ENCODE measurements around the gene TM7SF2.
A peak's percentile ranks its signal among the peaks of the same experiment; 100 is the strongest.
"Not testable (repeated sequence)": the region's sequence is repeated elsewhere in the genome, so short reads cannot be mapped to it uniquely, and the experiment has no call there.

TM7SF2 gene

GRCh38 chr11:65130631-65131416 lies 19.2 kb downstream of the TM7SF2 start:
- DNase-seq (ENCODE audit: low read depth) = no peak

DNA sequence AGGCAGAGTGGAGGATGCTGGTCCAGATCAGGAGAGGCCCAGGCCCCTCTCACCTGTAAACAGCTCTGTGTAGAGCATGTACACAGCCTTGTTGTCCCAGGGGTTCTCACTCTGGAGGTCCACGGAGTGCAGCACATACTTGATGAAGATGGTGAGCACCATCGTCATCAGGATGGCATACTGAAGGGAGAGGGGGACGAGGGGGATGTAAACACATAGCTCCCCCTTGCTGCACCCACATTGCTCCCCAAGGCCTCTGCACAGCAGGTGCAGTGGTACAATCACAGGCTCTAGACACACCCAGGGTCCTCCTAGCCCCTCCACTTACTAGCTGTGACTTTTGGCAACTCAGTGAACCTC lies 19.7 kb downstream of the TM7SF2 start:
- DNase-seq (ENCODE audit: low read depth) = no peak

DNA sequence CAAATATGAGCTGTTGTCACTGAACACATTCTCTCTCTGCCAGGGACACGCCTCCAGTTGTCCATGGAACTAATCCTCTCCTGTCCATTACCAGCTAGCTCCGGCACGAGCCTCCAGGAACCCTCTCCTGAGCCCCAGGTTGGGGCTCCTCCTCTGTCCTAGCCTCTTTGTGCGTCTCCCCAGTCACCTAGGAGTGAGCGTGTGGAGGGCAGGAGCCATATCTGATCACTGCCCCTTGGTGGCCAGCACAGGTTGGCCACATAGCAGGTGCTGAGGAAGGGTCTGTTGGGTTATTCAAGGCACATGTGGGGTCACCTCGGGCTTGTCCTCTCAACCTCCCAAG lies 20.2 kb downstream of the TM7SF2 start:
- no peak for DNase-seq (ENCODE audit: low read depth)

DNA sequence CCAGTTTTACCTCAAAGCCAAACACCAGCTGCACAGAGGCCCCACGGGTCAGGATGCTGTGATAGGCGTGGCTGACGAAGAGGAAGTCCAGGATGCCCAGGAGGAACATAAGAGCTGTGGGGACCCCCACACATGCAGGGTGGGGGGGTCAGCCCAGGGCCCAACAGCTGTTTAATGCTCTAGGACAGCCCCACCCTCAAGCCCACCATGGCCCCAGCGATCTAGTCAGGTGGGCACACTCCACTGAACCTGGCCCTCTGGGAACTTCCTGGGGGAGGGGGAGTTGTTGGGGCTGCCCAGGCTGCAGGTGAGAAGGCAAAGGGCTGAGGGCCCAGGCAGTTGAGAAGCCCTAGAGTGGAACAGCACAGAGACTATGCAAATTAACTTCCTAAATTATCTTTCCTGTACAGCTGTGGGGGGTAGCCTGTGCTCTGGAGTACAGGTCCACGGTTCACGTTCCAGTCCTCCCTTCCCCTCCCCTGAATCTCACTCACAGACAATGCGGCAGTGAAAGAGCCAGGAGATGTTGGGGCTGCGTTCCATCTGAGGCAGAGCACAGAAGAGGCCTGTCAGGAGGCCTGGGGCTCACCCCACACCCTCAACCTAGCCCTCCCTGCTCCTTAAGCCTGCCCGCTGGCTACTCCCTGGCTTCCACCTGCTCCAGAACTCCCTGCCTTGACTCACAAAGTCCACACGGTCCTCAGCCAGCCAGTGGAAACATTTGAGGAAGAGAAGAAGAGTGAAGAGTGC lies 20.7 kb downstream of the TM7SF2 start:
- no peak for DNase-seq (ENCODE audit: low read depth)

GRCh38 chr11:65132988-65133700 lies 21.5 kb downstream of the TM7SF2 start:
- peak; percentile 39 for DNase-seq (ENCODE audit: low read depth)

GRCh38 chr11:65133724-65134123 lies 22.1 kb downstream of the TM7SF2 start:
- DNase-seq (ENCODE audit: low read depth) = no peak

DNA sequence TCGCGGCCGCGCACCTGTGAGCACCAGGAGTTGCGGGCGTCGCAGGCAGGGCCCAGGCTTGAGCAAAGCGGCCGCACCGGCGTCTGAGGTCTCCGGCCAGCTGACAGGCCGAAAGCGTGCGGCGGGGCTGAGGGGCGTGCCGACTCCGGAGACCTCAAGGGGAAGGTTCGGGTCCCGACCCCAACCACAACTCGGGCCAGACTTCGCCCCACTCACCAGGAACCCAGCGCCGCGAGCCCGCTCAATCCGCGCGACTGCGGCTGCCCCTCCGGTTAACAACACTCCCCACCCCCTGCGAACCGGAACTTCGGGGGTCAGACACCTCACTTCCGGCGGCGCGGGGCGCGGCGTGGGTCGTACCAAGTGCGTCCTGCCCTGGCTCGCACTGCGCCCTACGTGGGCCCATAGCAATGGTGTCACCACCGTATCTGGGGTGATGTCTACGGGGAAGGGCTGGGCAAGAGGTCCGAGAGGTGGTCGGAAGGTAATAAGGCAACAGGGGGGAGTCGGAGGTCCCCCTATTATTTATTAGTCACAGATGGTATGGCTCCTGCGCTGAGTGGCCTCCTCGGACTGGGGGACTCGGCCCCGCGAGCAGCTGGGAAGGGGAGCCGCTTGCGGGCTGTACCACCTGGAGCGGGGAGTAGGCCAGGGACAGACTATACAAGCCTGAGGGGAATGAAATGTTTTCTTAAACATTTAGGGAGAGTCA lies 22.7 kb downstream of the TM7SF2 start, which contains the start of gene SYVN1:
Gene SYVN1, minus strand, starts transcription at position 280 of the 712 bp plus-strand sequence. CDS start 918 bp downstream, outside the sequence.
- peak; percentile 88 for DNase-seq (ENCODE audit: low read depth)

GRCh38 chr11:65134952-65135632 lies 23.4 kb downstream of the TM7SF2 start:
- peak; percentile 77 for DNase-seq (ENCODE audit: low read depth)

DNA sequence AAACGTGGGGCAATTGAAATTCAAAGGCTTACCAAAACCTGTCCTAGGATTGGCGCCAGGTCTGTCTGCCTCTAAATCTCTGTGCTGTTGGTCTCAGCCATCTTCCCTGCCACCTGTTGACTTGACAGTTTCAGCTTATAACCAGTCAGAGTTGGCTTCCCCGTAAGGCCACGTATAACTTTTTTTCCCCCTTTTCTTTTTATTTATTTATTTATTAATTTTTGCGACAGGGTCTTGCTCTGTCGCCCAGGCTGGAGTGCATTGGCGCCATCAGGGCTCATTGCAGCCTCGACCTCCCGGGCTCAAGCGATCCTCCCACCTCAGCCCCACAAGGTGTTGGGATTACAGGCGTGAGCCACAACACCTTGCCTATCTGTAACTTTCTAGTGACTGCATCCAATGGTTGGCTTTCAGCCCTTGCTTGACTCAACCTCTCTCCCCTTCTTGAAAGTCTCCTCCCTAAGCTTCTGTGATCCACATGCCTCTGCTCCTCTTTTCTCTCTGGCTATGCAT lies 24.0 kb downstream of the TM7SF2 start:
- DNase-seq (ENCODE audit: low read depth) = no peak

DNA sequence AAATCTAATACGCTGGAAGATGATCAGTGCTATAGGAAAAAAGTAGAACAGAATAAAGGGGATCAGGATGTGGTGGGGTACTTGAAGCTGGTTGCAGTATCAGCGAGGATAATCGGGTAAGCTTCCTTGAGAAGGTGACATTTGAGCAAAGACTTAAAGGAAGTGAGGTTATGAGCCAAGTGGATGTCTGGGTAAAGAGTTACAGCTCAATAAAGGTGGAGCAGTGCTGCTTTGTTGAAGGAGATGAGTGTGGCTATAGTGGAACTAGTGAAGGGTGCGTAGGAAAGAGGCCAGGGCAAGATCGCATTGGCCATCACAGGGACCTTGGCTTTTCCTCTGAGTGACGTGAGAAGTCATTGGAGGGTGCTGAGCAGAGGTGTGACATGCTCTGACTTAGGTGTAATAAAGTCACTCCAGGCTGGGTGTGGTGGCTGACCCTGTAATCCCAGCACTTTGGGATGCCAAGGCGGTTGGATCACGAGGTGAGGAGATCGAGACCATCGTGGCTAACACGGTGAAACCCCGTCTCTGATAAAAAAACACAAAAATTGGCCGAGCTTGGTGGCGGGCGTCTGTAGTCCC lies 24.9 kb downstream of the TM7SF2 start:
- DNase-seq (ENCODE audit: low read depth) = no peak

- DNase-seq (ENCODE audit: low read depth) = no peak
Measured at GRCh38 chr11:65141896-65142494, 30.3 kb downstream of the TM7SF2 start.

DNA sequence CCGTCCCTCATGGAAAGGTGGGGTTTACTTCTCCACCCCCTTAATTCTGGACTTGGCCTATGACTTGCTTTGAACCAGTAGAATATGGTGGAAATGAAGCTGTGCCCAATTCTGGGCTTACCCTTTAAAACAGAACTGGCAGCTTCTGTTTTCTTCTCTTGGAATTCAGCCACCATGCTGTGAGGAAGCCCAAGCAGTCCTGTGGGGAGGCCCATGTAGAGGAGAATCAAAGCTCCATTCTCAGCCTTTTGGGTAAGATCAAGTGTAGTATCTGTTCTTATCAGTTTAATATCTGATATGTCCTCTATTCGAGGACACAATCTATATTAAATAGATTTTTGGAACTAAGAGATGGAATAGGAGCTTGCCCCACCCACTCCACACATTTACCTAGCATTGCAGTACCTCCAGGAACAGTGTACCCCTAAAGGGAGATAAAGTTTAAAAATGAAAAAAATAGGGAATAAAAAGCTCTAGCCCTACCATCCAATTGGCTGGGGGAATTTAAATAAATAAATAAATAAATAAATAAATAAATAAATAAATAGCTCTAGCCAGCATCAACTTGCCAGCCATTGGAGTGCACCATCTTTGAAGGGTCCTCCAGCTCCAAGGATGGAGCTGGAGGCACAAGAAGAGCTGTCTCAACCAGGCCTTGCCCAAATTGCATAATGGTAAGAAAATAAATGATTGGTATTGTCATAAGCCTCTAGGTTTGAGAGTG lies 35.8 kb downstream of the TM7SF2 start:
- DNase-seq (ENCODE audit: low read depth) = no peak

DNA sequence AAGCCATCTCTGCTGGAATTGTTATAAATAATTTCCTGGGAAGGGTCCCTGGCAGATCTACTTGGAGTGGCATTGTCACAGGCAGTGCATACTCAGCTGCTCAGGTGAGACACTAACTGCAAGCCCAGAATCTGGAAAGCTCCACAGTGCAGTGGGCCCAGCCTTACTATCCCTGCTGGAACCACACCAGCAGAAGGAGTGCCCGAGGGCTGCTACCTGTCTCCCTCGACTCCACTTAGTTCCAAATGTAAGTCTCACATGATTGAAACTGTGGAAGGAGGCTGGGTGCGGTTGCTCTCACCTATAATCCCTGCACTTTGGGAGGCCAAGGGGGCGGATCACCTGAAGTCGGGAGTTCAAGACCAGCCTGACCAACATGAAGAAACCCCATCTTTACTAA lies 37.0 kb downstream of the TM7SF2 start:
- DNase-seq (ENCODE audit: low read depth) = no peak

- not testable (repeated sequence) for DNase-seq (ENCODE audit: low read depth)
Measured at GRCh38 chr11:65150131-65150508, 38.4 kb downstream of the TM7SF2 start.

DNA sequence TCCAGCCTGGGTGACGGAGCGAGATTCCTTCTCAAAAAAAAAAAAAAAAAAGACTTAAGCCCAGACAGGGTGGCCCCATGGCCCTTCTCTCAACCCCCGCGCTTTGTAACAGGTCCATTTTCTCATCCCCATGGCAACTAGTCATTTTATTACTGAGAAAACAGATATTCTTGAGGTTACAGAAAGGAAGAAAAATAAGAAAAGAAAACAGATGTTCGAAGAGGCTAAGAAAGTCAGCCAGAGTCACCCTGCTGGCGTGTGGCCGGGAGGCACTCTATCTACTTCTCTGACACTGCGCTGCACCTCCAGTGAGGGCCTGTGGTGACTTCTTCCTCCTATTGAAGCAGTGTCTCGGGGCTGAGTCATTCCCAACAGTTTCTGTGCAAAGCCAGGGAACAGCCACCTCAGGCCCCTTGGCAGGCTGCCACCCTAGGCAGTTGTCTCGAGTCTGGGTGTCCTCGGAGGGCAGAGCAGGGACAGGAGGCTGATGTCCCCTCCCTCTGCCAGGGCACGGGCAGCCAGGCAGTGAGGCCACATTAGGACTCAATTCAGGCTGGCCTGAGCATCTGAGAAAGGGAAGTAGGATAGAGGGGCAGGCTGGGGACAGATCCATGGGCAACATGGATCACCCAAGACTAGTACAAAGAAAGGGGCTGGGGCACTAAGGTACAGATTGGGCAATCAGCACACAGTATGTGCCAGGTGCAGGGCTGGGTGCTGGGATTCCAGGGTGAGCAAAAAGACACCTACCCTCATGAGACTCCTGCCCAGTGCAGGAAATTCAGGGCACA lies 39.0 kb downstream of the TM7SF2 start:
- no peak for DNase-seq (ENCODE audit: low read depth)

DNA sequence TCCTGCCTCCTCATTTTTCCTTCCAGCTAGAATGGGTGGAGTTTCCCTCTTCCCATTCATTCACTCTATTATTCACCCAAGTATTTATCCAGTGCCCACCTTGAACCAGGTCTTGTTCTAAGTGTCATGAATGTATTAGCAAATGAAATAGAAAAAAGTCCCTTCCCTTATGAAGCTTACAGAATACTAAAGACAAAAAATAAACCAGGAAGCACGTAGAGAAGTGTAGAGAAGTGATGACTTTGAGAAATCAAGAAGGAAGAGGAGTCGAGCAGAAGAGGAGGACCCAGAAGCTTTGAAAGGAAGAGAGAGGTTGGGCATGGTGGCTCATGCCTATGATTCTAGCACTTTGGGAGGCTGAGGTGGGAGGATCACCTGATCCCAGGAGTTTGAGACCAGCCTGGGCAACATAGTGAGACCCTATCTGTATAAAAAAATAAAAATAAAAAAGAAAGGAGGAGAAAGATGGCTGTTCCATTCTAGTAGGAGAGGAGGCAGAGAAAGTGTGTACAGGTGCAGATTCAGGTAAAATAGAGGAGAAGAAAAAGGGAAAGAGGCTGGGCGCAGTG lies 39.7 kb downstream of the TM7SF2 start:
- DNase-seq (ENCODE audit: low read depth) = no peak

DNA sequence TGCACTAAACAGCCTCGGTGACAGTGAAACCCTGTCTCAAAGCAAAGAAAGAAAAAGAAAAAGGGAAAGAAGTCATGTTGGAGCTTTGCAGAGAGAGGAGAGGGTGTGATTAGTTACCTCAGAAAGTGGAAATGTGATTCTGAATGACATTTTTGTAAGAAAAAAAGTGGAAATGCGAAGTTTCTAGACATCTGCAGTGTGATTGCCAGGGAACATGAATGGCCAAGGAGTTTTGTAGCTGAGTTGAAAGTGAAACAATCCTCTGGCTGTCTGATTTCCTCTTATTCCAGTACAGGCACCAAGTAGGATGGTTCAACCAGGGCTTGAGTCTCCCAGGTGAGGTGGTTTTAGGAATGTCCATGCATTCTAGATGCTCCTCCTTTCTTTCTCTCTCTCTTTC lies 40.5 kb downstream of the TM7SF2 start:
- no peak for DNase-seq (ENCODE audit: low read depth)

- no peak for DNase-seq (ENCODE audit: low read depth)
Measured at GRCh38 chr11:65156256-65156655, 44.6 kb downstream of the TM7SF2 start.

GRCh38 chr11:65156926-65157325 lies 45.3 kb downstream of the TM7SF2 start:
- DNase-seq (ENCODE audit: low read depth) = no peak

All from stimulated activated CD4-positive, alpha-beta T cell treated with anti-CD3 and anti-CD28 coated beads, Interleukin-2, amount 100 ng/mL, for 4 hours (primary cell).